ENCODE results near the gene ADAMTSL3. TPM values are rescaled to one million over a fixed set of nuclear protein-coding genes. Genes with fewer than 3 reads are reported as not detected.

ADAMTSL3 gene
- total RNA-seq, 1 experiment from 2014 or later, result 0.07 TPM

DNA sequence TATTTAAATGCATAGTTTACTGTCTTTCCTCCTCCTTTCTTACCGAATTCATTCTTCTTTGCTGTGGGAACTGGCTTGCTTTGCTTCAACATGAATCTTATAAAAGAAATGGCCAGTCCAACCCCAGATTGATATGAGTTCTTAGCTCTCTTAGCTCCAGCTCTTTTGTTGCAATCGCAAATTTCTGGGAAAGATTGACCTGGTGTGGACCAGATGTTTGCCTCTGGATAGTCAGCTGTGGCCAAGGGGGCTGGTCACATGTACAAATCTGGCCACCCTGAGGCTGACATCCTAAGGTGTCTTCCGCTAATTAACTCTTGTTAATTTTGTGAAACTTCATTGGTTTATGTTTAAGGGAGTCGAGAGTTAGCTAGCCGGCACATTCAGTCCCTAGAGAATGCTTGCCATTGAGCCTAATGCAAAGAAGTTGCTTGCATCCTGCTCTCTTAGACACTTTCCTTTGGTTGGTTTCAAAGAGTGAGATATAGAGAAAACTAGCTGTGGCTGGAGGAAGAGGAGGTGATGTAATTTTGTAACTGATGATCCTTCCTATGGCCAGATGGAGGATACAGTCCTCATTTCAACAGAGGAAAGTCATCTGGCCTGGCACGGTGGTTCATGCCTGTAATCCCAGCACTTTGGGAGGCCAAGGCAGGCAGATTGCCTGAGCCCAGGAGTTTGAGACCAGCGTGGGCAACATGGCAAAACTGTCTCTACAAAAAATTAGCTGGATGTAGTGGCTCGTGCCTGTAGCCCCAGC lies 162.4 kb downstream of the ADAMTSL3 start:
- intact Hi-C loops (cut with micrococcal nuclease; ENCODE audit: unreplicated experiment), result no loop called here
- no peak overlapping the region for H3K27ac Mint-ChIP-seq (ENCODE audit: unreplicated experiment)
- no peaks in the 10 kb centered on the region for H3K4me1 ChIP-seq

DNA sequence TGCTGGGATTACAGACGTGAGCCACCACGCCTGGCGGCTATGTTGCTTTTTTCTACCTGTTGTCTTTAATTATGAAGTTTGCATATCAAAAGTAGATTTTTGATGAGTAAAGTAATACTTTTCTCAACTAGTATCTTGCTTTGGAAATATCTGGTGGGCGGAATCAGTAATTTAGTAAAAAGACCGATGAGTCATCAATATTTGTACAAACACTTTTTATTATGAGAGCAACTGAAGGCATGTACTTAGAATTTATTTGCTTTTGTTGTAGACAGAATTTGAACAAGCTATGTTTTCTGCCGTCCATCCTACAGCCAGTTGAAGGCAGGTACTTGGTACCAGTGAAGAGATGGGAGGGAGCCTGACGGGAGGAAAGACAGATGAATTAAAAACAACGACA lies 164.7 kb downstream of the ADAMTSL3 start:
- no peaks in the 10 kb centered on the region for H3K9me3 ChIP-seq
- ChIA-PET POLR2A (no interaction called here), CTCF (no interaction called here)
- no peak overlapping the region for H3K4me3 Mint-ChIP-seq (ENCODE audit: unreplicated experiment)
- H3K4me1 ChIP-seq, result no peaks in the 10 kb centered on the region
- H3K27me3 Mint-ChIP-seq (ENCODE audit: insufficient read depth, unreplicated experiment), result peaks cover 6% of the 10 kb centered on the region
- no peaks in the 10 kb centered on the region for H3K27me3 ChIP-seq (replicated peaks; ENCODE audit: control insufficient read depth, insufficient read depth, low read length)
- DNase-seq, result no peak
- H3K27ac Mint-ChIP-seq (ENCODE audit: unreplicated experiment), result no peak overlapping the region
- no peaks in the 10 kb centered on the region for H3K36me3 ChIP-seq (ENCODE audit: control insufficient read depth, insufficient read depth, low read length)
- no peaks in the 10 kb centered on the region for H3K4me1 Mint-ChIP-seq (ENCODE audit: low read depth, unreplicated experiment)
- TF ChIP-seq, protein P1, sequence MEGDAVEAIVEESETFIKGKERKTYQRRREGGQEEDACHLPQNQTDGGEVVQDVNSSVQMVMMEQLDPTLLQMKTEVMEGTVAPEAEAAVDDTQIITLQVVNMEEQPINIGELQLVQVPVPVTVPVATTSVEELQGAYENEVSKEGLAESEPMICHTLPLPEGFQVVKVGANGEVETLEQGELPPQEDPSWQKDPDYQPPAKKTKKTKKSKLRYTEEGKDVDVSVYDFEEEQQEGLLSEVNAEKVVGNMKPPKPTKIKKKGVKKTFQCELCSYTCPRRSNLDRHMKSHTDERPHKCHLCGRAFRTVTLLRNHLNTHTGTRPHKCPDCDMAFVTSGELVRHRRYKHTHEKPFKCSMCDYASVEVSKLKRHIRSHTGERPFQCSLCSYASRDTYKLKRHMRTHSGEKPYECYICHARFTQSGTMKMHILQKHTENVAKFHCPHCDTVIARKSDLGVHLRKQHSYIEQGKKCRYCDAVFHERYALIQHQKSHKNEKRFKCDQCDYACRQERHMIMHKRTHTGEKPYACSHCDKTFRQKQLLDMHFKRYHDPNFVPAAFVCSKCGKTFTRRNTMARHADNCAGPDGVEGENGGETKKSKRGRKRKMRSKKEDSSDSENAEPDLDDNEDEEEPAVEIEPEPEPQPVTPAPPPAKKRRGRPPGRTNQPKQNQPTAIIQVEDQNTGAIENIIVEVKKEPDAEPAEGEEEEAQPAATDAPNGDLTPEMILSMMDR (IDR thresholded peaks at IDR 0.05; ENCODE audit: insufficient read depth in 1 of 2, low read depth in 1 of 2, low read length in 1 of 2, severe bottlenecking in 1 of 2, unreplicated experiment in 1 of 2), result no peak
- no peaks in the 10 kb centered on the region for H3K36me3 Mint-ChIP-seq (ENCODE audit: insufficient read depth, unreplicated experiment)
- intact Hi-C loops (cut with micrococcal nuclease; ENCODE audit: unreplicated experiment), result no loop called here
- no peak overlapping the region for H3K4me3 ChIP-seq (ENCODE audit: low read depth, low read length)
- H3K9me3 Mint-ChIP-seq (ENCODE audit: unreplicated experiment), result peaks cover 6% of the 10 kb centered on the region
- no TSS peak for BruUV-seq (replicated peaks)

More for the DNA sequence above, 162.4 kb downstream of the ADAMTSL3 start:
- no peaks in the 10 kb centered on the region for H3K9me3 Mint-ChIP-seq (ENCODE audit: unreplicated experiment)
- TF ChIP-seq, protein P1 (IDR thresholded peaks at IDR 0.05; ENCODE audit: insufficient read depth in 1 of 2, low read depth in 1 of 2, low read length in 1 of 2, severe bottlenecking in 1 of 2, unreplicated experiment in 1 of 2), result no peak
- no peak for DNase-seq
- ChIA-PET CTCF (no interaction called here), POLR2A (no interaction called here)
- H3K9me3 ChIP-seq, result no peaks in the 10 kb centered on the region
- H3K4me3 ChIP-seq (ENCODE audit: low read depth, low read length), result no peak overlapping the region
- no TSS peak for BruUV-seq (replicated peaks)
- no peaks in the 10 kb centered on the region for H3K36me3 Mint-ChIP-seq (ENCODE audit: insufficient read depth, unreplicated experiment)
- no peaks in the 10 kb centered on the region for H3K4me1 Mint-ChIP-seq (ENCODE audit: low read depth, unreplicated experiment)
- no peak overlapping the region for H3K4me3 Mint-ChIP-seq (ENCODE audit: unreplicated experiment)
- no peaks in the 10 kb centered on the region for H3K27me3 ChIP-seq (replicated peaks; ENCODE audit: control insufficient read depth, insufficient read depth, low read length)
- H3K27me3 Mint-ChIP-seq (ENCODE audit: insufficient read depth, unreplicated experiment), result peaks cover 6% of the 10 kb centered on the region
- H3K36me3 ChIP-seq (ENCODE audit: control insufficient read depth, insufficient read depth, low read length), result no peaks in the 10 kb centered on the region

DNA sequence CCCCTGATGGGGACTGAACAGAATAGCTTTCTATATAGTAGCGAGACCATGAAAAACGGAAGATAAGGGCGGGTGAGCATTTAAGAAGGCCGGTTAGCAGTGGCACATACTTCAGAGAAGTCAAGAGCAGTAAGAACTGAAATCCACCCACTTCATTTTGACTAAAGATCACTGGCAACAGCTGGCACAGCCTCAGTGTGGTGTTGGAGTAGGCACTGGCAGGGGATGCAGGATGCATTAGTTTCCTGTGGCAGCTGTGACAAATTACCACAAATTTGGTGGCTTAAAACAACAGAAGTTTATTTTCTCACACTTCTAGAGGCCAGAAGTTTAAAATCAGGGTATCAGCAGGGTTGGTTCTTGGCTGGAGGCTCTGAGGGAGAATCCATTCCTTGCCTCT lies 176.5 kb downstream of the ADAMTSL3 start:
- no TSS peak for BruUV-seq (replicated peaks)
- TF ChIP-seq, protein P1 (IDR thresholded peaks at IDR 0.05; ENCODE audit: insufficient read depth in 1 of 2, low read depth in 1 of 2, low read length in 1 of 2, severe bottlenecking in 1 of 2, unreplicated experiment in 1 of 2), result no peak
- H3K36me3 Mint-ChIP-seq (ENCODE audit: insufficient read depth, unreplicated experiment), result no peaks in the 10 kb centered on the region
- Histone ChIP-seq H3K9me3 (no peaks in the 10 kb centered on the region), H3K4me3 (ENCODE audit: low read depth, low read length) (no peak overlapping the region), H3K36me3 (ENCODE audit: control insufficient read depth, insufficient read depth, low read length) (no peaks in the 10 kb centered on the region), H3K27me3 (replicated peaks; ENCODE audit: control insufficient read depth, insufficient read depth, low read length) (no peaks in the 10 kb centered on the region), H3K4me1 (no peaks in the 10 kb centered on the region)
- intact Hi-C loops (cut with micrococcal nuclease; ENCODE audit: unreplicated experiment), result no loop called here
- POLR2A ChIA-PET, result no interaction called here
- CTCF ChIA-PET, result no interaction called here
- H3K27ac Mint-ChIP-seq (ENCODE audit: unreplicated experiment), result no peak overlapping the region
- no peak for DNase-seq
- no peaks in the 10 kb centered on the region for H3K9me3 Mint-ChIP-seq (ENCODE audit: unreplicated experiment)
- peaks cover 5% of the 10 kb centered on the region for H3K27me3 Mint-ChIP-seq (ENCODE audit: insufficient read depth, unreplicated experiment)
- no peak overlapping the region for H3K4me3 Mint-ChIP-seq (ENCODE audit: unreplicated experiment)
- no peaks in the 10 kb centered on the region for H3K4me1 Mint-ChIP-seq (ENCODE audit: low read depth, unreplicated experiment)

All from Caco-2 (cell line).